Epithelial cell of proximal tubule (primary cell): ENCODE data around the gene SNAI3. TPM values are rescaled to one million over a fixed set of nuclear protein-coding genes. Genes with fewer than 3 reads are reported as not detected.

Source experiments
- DNase-seq: peaks from one replicate; pipeline ENCODE4 v3.0.0-alpha.2; 2011; ENCODE audit warnings: low read depth
- H3K4me3 ChIP-seq: 2 replicates; pipeline ENCODE4 v1.5.1; 2011; ENCODE audit warnings: low read depth, mild to moderate bottlenecking, low read length
- CTCF ChIP-seq: conservative IDR thresholded peaks from 2 replicates; pipeline ENCODE4 v1.5.1; 2012; ENCODE audit warnings: low read depth, mild to moderate bottlenecking, low read length
- total RNA-seq: library from RNA; depleted of rRNA; stranded (reverse); fragments of >200 nt; gene quantifications from 2 replicates; pipeline ENCODE4 v1.2.3, GENCODE V29; 2015

The SNAI3 gene
- total RNA-seq, 1 donor from 2014 or later = 0.23 TPM

- TF ChIP-seq CTCF = no peak
Measured at GRCh38 chr16:88721815-88722755, 35.8 kb upstream of the SNAI3 start.

GRCh38 chr16:88721236-88721635 lies 34.9 kb upstream of the SNAI3 start:
- H3K4me3 ChIP-seq = no peak overlapping the region
- TF ChIP-seq CTCF = no peak
- DNase-seq = no peak

More at GRCh38 chr16:88721815-88722755, 35.8 kb upstream of the SNAI3 start:
- DNase-seq = no peak
- H3K4me3 ChIP-seq = no peak overlapping the region

GRCh38 chr16:88720396-88720970 lies 34.2 kb upstream of the SNAI3 start:
- no peak overlapping the region for H3K4me3 ChIP-seq
- DNase-seq = no peak
- TF ChIP-seq CTCF = no peak

- TF ChIP-seq CTCF = no peak
- no peak for DNase-seq
- H3K4me3 ChIP-seq = no peak overlapping the region
Measured at GRCh38 chr16:88719933-88720296, 33.6 kb upstream of the SNAI3 start.

- no peak overlapping the region for H3K4me3 ChIP-seq
- TF ChIP-seq CTCF = no peak
- no peak for DNase-seq
Measured at GRCh38 chr16:88719267-88719932, 33.1 kb upstream of the SNAI3 start.

- TF ChIP-seq CTCF = no peak
- no peak for DNase-seq
- H3K4me3 ChIP-seq = no peak overlapping the region
Measured at GRCh38 chr16:88718178-88718577, 31.9 kb upstream of the SNAI3 start.
